ENCODE results near the gene ASTL.

The ASTL gene

GRCh38 chr2:96113367-96113677 lies 25.0 kb downstream of the ASTL start:
- TF ChIP-seq CTCF (IDR thresholded peaks at IDR 0.05; ENCODE audit: insufficient read depth, low read length, poor library complexity, severe bottlenecking) (peak; percentile 55), EZH2phosphoT487 (conservative IDR thresholded peaks at IDR 0.05; ENCODE audit: low read length) (no peak)
- no peaks in the 10 kb centered on the region for H3K9me2 ChIP-seq (replicated peaks; ENCODE audit: insufficient read depth, low read length)
- no peaks in the 10 kb centered on the region for H3F3A ChIP-seq (ENCODE audit: insufficient read depth)
- H3K36me3 ChIP-seq (ENCODE audit: low read length) = no peaks in the 10 kb centered on the region
- H2AFZ ChIP-seq (ENCODE audit: low read depth, low read length, severe bottlenecking) = no peak overlapping the region
- no peak overlapping the region for H3K9ac ChIP-seq (ENCODE audit: low read length)
- no peaks in the 10 kb centered on the region for H4K20me1 ChIP-seq (ENCODE audit: low read depth, low read length)
- no peaks in the 10 kb centered on the region for H3K27me3 ChIP-seq (ENCODE audit: low read length)
- no peak overlapping the region for H3K4me2 ChIP-seq (ENCODE audit: low read depth, low read length, poor library complexity, severe bottlenecking)
- no peak overlapping the region for H3K27ac ChIP-seq (ENCODE audit: low read depth, low read length)
- H3K4me3 ChIP-seq (ENCODE audit: insufficient read depth, low read length, poor library complexity, severe bottlenecking) = no peak overlapping the region
- no peaks in the 10 kb centered on the region for H3K9me3 ChIP-seq (ENCODE audit: insufficient read depth, low read length)
- no peaks in the 10 kb centered on the region for H3K79me2 ChIP-seq (ENCODE audit: insufficient read depth, low read length)

GRCh38 chr2:96112501-96113366 lies 25.6 kb downstream of the ASTL start:
- H2AFZ ChIP-seq (ENCODE audit: low read depth, low read length, severe bottlenecking) = no peak overlapping the region
- H3K36me3 ChIP-seq (ENCODE audit: low read length) = no peaks in the 10 kb centered on the region
- H3K4me3 ChIP-seq (ENCODE audit: insufficient read depth, low read length, poor library complexity, severe bottlenecking) = no peak overlapping the region
- TF ChIP-seq CTCF (IDR thresholded peaks at IDR 0.05; ENCODE audit: insufficient read depth, low read length, poor library complexity, severe bottlenecking) (no peak), EZH2phosphoT487 (conservative IDR thresholded peaks at IDR 0.05; ENCODE audit: low read length) (no peak)
- no peaks in the 10 kb centered on the region for H3K9me2 ChIP-seq (replicated peaks; ENCODE audit: insufficient read depth, low read length)
- H4K20me1 ChIP-seq (ENCODE audit: low read depth, low read length) = no peaks in the 10 kb centered on the region
- H3F3A ChIP-seq (ENCODE audit: insufficient read depth) = no peaks in the 10 kb centered on the region
- no peak overlapping the region for H3K27ac ChIP-seq (ENCODE audit: low read depth, low read length)
- no peaks in the 10 kb centered on the region for H3K79me2 ChIP-seq (ENCODE audit: insufficient read depth, low read length)
- H3K27me3 ChIP-seq (ENCODE audit: low read length) = no peaks in the 10 kb centered on the region
- H3K4me2 ChIP-seq (ENCODE audit: low read depth, low read length, poor library complexity, severe bottlenecking) = no peak overlapping the region
- H3K9ac ChIP-seq (ENCODE audit: low read length) = no peak overlapping the region
- no peaks in the 10 kb centered on the region for H3K9me3 ChIP-seq (ENCODE audit: insufficient read depth, low read length)

GRCh38 chr2:96111823-96112500 lies 26.3 kb downstream of the ASTL start:
- H3K4me2 ChIP-seq (ENCODE audit: low read depth, low read length, poor library complexity, severe bottlenecking) = no peak overlapping the region
- TF ChIP-seq CTCF (IDR thresholded peaks at IDR 0.05; ENCODE audit: insufficient read depth, low read length, poor library complexity, severe bottlenecking) (no peak), EZH2phosphoT487 (conservative IDR thresholded peaks at IDR 0.05; ENCODE audit: low read length) (no peak)
- H3K9me3 ChIP-seq (ENCODE audit: insufficient read depth, low read length) = no peaks in the 10 kb centered on the region
- H3K36me3 ChIP-seq (ENCODE audit: low read length) = no peaks in the 10 kb centered on the region
- no peak overlapping the region for H3K9ac ChIP-seq (ENCODE audit: low read length)
- no peak overlapping the region for H3K27ac ChIP-seq (ENCODE audit: low read depth, low read length)
- no peaks in the 10 kb centered on the region for H3K9me2 ChIP-seq (replicated peaks; ENCODE audit: insufficient read depth, low read length)
- no peak overlapping the region for H3K4me3 ChIP-seq (ENCODE audit: insufficient read depth, low read length, poor library complexity, severe bottlenecking)
- H3K79me2 ChIP-seq (ENCODE audit: insufficient read depth, low read length) = no peaks in the 10 kb centered on the region
- H2AFZ ChIP-seq (ENCODE audit: low read depth, low read length, severe bottlenecking) = no peak overlapping the region
- H3K27me3 ChIP-seq (ENCODE audit: low read length) = no peaks in the 10 kb centered on the region
- H3F3A ChIP-seq (ENCODE audit: insufficient read depth) = no peaks in the 10 kb centered on the region
- no peaks in the 10 kb centered on the region for H4K20me1 ChIP-seq (ENCODE audit: low read depth, low read length)
